Muscle of back (tissue), 11 donors: Measurements from ENCODE around the gene C1QTNF12. TPM values are rescaled to one million over a fixed set of nuclear protein-coding genes. Genes with fewer than 3 reads are reported as not detected.

ENCODE experiments used
- DNase-seq, 3 donors: peaks; one replicate each; pipeline versions ENCODE4 v3.0.0 to v3.0.0-alpha.2; 2013
- polyA plus RNA-seq, 10 donors: library from polyadenylated mRNA; unstranded; fragments of 120-200 nt; gene quantifications; one replicate each; pipeline ENCODE4 v1.2.1, GENCODE V29; 2013; ENCODE audit not compliant: insufficient read length in 10 of 10

C1QTNF12 gene
- polyA plus RNA-seq, 10 donors: 1.0 to 6.7 (median 2.7) TPM

- DNase-seq: no peak
Observed at GRCh38 chr1:1241588-1242219, 4.8 kb downstream of the C1QTNF12 start.

GRCh38 chr1:1240822-1241587 lies 5.5 kb downstream of the C1QTNF12 start:
- DNase-seq: no peak

GRCh38 chr1:1240348-1240732 lies 6.2 kb downstream of the C1QTNF12 start:
- no peak for DNase-seq

- no peak for DNase-seq
Observed at GRCh38 chr1:1239614-1240347, 6.7 kb downstream of the C1QTNF12 start.

- DNase-seq: no peak
Observed at GRCh38 chr1:1239227-1239613, 7.3 kb downstream of the C1QTNF12 start.

GRCh38 chr1:1238702-1239178 lies 7.8 kb downstream of the C1QTNF12 start:
- DNase-seq: no peak

GRCh38 chr1:1237874-1238701 lies 8.4 kb downstream of the C1QTNF12 start:
- no peak for DNase-seq

GRCh38 chr1:1236945-1237873 lies 9.3 kb downstream of the C1QTNF12 start:
- peak in 1 of 3 donors; percentile 45 for DNase-seq

- DNase-seq: peak in 1 of 3 donors; percentile 51
Observed at GRCh38 chr1:1236176-1236763, 10.3 kb downstream of the C1QTNF12 start.

GRCh38 chr1:1235016-1235744 lies 11.3 kb downstream of the C1QTNF12 start:
- no peak for DNase-seq

- no peak for DNase-seq
Observed at GRCh38 chr1:1234180-1234808, 12.2 kb downstream of the C1QTNF12 start.

- DNase-seq: no peak
Observed at GRCh38 chr1:1233567-1233892, 13.0 kb downstream of the C1QTNF12 start.

- DNase-seq: no peak
Observed at GRCh38 chr1:1232796-1233566, 13.5 kb downstream of the C1QTNF12 start.

GRCh38 chr1:1232208-1232795 lies 14.2 kb downstream of the C1QTNF12 start, which contains the start of gene B3GALT6:
Gene B3GALT6, plus strand, starts transcription at chr1:1232237. Its CDS starts 42 bp downstream, at chr1:1232279.
- DNase-seq: peak in 1 of 3 donors; percentile 37

- peak; percentile 98 to 99 (median 98) for DNase-seq
Observed at GRCh38 chr1:1231400-1232207, 14.9 kb downstream of the C1QTNF12 start, which contains the start of gene SDF4. Gene SDF4, minus strand, starts transcription at chr1:1232001. Its CDS starts 3,229 bp downstream, at chr1:1228772.

- DNase-seq: no peak
Observed at GRCh38 chr1:1230656-1231399, 15.7 kb downstream of the C1QTNF12 start.
